GM18508 (cell line): ENCODE data around the gene MYOZ2.

Source experiments
- ATAC-seq: cut with Tn5 transposase; IDR thresholded peaks from one replicate; pipeline ENCODE4 v1.9.1; 2021; ENCODE audit warnings: moderate number of reproducible peaks; ENCODE audit not compliant: insufficient read depth, unreplicated experiment

The MYOZ2 gene

GRCh38 chr4:119135721-119136121, at the start of gene MYOZ2:
MYOZ2 (plus strand) TSS chr4:119135832; CDS start chr4:119136526, 694 bp downstream.
- no peak for ATAC-seq

DNA sequence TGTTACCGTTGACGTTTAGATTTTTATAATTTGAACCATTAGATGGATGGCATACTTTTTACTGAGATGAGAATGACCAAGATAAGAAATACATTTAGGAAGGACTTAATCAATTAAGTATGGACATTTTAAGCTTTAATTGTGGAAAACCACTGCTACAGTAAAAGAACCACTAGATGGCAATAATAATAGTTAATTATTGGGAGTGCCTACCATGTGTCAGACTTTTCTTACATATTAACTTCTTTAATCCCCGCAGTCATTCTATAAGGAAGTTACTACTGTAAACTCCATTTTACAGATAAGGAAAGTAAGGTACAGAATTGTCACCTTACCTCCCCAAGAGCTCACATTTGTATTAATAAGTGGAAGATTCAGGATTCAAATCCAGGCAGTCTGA, 48.5 kb upstream of the MYOZ2 start:
- no peak for ATAC-seq

DNA sequence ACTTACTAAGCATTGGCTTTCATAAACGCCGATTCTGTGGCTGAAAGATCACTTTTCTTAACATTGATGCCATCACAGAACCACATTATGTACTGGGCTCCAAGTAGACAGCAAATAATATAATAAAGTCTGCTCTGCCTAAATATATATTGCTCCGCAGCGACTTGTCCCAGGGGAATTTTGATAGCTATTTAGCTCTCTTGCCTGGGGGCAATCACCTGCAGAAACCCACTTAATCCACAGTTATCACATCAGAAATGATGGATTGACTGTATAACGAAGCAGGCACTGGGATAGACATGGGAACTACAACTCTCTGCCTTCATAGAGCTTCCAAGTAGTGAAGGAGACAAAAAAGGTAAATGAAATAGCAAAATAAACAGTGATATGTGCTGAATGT, 48.0 kb upstream of the MYOZ2 start:
- ATAC-seq = no peak

GRCh38 chr4:119093042-119093827, 42.4 kb upstream of the MYOZ2 start:
- no peak for ATAC-seq

DNA sequence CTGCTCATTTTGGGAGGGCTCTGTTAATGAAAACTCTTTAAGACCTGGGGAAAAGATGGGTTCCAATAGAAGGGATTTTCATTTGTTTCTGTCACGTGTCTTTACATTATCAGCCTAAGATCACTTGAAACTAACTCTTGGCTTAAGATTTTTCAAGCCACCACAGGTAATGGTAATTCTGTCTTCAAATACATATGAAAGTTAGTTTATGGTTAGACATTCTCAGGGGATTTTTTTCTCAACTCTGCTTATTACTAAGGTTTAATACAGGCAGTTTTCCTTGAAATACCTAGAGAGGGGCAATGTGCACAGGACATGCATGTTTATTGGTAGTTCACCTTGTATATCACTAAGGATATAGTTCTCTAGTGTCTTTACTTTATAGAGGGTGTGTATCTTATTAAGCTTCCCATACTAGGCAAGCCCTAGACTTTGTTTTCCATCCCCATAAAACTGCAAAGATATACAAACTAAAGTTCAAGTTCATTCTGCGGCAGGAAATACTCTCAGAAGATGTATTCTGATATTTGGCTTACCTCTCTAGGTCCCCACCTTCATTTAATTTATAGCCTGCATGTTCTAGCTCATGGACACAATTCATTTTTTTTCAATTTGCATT, 38.2 kb upstream of the MYOZ2 start:
- ATAC-seq = no peak

DNA sequence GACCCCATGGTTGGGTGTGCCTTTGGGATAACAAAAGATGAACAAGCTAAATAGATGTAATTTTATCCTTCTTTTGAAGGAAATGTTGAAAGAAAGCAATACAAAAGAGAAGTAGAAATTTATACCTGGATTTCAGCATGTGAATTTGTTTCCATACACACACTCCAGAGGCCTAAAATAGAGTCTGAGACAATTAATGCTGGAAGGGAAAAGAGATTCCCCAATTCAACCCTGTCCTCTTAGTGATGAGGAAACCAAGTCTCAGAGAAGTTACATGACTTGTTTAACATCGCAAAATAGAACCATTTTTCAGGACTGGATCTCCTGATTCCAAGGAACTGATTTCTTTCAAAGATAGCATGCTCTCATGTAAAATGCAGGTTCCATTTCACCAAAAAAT, 37.3 kb upstream of the MYOZ2 start:
- ATAC-seq = no peak

DNA sequence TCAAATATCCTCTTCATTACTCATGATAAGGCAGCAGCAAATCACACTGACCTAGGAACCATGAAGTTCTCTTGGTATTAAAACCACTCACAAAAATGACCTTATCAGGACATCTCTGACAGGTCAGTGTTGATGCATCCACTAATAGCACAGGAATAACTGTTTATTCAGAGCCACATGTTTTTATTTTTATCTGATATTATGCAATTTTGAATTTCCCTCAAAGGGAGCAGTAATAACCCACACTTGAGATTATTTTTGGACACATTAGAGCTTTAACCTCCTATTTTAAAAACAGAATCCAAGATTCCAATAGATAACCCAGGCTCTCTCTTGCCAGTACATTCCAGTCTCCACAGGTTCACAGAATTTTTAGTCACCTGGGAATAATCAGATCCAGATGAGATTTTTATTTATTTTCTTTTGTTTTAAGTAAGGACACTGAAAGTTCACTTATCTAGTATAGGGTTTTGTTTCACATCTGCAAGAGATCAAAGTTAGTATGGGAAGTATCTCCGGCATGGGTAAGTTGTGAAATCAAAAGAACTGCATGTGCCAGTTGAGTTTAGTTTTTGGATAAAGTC, 36.3 kb upstream of the MYOZ2 start:
- ATAC-seq = no peak

DNA sequence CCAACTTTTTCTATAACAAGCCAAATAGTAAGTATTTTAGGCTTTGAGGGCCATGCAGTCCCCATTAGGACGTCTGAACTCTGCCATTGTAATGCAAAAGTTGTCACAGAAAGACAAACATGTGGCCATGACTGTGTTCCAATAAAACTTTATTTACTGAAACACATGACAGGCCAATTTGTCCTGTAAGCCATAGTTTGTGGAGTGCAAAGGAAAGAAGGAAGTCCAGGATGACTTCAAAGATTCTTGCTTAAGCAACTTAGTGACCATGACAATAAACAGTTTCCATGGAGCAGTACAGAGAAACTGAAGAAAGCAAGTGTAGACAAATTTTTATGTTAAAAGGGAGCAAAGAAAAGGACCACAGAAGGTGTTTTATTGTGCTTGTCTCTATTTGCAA, 35.0 kb upstream of the MYOZ2 start:
- ATAC-seq = no peak

- no peak for ATAC-seq
These were observed 32.4 kb upstream of the MYOZ2 start for GRCh38 chr4:119103263-119103662.

- ATAC-seq = no peak
These were observed 30.9 kb upstream of the MYOZ2 start for GRCh38 chr4:119104644-119105273.

DNA sequence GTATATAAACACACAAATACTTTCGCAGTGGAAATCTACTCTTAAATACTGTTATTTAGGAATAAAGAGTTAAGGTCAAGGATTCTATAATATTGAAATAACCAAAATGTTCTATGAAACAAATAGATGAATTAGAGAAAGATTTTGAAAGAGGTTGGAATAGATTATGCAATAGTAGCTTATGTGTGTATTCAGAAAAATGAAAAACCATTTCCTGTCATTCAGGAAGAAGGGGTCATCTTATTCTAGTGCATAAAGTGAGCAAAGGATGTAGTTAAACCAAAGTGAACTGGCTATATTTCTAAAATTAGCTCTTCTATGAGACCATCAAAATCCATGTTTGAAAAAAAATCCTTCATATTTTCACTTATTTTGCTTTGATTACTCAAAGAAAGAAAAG, 30.0 kb upstream of the MYOZ2 start:
- no peak for ATAC-seq

DNA sequence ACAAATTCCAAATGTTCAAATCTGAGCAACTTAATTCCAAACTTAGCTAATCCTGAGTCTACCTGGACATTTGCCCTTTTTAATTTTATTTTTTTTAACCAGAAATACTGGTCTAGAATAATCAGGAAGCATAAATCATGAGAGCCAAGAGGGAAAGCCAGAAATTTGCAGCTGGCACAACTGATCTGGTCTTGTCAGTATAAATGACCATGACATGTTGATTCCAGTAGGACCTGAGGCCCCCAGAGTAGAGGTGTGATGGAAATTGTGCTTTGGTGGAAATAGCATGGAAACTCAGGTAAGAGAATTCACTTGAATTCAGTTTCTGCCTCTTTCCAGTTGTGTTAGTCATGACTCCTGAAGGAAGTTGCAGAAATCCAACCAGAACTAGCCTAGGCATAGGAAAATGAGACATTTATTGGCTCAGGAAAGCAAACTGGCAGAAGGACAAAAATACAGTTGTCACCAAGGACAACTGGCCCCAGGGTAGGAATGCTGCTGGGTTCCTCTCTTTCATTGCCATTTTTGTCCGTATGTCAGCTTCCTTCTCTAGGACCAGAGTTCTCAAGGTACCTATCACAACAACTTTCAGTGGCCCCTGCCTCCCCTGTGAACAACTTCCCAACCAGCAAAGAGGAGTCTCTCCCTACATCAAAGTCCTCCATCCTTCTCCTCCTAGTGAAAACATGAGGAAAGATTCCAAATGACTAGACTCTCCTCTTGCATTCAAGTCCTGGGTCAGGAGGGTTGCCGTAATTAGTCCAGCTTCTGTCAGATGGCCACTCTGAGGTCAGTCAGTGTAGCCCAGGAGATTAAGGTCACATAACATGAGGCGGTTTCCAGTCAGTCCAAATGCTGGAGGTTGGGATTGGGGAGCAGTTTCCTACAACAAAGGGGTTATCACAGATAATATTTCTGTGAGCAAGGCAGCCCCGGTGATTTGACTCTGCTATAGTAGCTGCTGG, 29.3 kb upstream of the MYOZ2 start:
- no peak for ATAC-seq

DNA sequence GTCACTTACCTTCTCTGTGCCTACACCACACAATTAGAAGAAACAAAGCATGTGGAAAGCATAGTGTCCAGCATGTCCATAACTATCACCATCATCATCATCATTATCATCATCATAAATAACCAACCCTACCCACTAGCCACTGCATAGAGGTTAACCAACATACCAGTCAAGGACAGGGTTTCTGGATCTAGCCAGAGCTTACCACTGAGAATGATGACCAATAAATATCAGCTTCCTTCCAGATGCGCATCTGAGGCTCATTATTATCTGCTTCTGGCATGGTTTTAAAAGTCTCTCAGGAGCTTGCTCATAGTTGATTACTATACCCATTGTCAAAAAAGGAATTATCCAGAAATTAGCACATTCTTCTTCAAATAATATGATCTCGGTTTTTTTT, 25.5 kb upstream of the MYOZ2 start:
- ATAC-seq = no peak

DNA sequence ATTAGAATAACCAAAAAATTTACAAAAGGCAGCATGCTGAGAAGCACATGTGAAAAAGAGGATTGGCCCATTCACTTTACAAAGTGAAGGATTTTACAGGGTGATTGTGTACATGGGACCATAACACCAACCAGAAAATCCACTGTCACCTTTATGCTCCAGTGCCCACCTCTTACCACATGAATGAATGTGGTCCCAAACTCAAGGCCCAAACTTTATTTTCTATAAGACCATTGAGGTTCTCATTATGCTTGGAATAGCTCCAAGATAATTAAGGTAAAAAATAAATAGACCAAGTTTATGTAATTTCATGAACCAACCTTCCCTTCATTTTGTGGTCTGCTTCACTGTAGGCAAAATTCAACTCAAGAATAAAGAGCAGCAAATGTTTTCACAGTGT, 24.3 kb upstream of the MYOZ2 start:
- no peak for ATAC-seq

- ATAC-seq = no peak
These were observed 22.5 kb upstream of the MYOZ2 start for GRCh38 chr4:119113033-119113655.

DNA sequence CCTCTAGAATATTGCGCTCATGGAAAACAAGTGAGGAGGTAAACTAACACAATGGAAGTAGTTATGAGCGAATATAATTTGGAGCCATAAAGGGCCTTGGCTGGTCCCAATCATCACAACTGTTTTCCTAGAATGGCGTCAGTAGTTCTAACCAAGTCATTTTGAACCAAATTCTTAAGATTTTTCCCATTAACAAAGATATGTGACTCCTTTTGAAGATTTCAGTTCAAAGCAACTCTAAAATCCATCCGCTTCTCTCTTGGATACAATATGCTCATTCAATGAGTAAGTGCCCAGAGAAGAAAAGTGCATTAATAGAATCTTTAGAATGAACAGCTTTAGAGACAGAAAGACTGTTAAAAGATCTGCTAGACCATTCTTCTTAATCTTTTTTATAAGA, 19.6 kb upstream of the MYOZ2 start:
- ATAC-seq = no peak

DNA sequence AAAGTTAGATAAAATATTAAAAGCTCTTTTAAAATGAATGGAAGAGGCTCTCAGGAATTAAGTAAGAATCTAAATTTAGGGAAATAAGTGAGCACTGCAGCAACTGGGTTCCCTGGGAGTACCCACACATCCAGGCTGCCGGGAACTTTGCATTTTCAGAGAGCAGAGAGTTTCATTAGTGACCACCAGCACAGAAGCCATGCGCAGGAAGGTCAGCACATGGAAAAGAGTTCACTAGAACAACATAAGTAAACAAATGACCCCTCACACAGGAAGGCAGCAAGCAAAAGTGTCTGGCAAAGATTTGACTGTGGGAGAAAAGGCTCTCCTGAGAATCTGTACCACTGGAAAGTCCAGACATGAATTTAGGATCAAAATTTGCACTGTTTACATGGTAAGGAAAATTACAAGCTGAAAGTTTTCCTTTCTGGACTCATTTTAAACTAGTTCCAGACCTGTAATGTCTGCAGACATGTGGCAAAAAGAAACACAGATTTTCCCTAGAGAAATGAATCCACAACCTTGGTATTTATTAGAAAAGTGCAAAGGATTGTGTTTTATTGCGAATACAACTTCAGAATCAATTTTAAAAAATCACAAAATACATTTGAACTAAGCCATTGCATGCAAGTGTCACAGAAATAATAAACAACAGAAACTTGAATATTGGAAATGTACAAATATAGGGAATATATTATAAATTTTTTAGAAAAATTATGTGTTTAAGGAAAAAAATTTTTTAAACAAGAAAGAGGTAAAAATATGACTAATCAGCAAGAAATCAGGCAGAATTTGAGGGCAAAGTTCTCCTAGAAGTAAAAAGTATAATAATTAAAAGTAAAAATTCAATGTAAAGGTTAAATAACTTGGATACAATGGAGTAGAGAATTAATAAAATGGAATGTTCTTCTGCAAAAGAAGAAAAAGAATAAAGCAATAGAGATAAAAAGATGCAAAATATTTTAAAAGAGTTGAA, 18.4 kb upstream of the MYOZ2 start:
- ATAC-seq = no peak

- no peak for ATAC-seq
These were observed 17.2 kb upstream of the MYOZ2 start for GRCh38 chr4:119118397-119118796.

- no peak for ATAC-seq
These were observed 11.3 kb upstream of the MYOZ2 start for GRCh38 chr4:119124352-119124751.
